Activated naive CD8-positive, alpha-beta T cell treated with anti-CD3 and anti-CD28 coated beads, Interleukin-2, amount 50 U/mL, for 16 hours (primary cell): ENCODE data around the gene BTBD10.
"Not testable (repeated sequence)": the region's sequence is repeated elsewhere in the genome, so short reads cannot be mapped to it uniquely, and the experiment has no call there.

Experiments used
- DNase-seq: peaks from one replicate; pipeline ENCODE4 v3.0.0-alpha.2; 2020; ENCODE audit warnings: low read depth, low spot score

BTBD10 gene

DNA sequence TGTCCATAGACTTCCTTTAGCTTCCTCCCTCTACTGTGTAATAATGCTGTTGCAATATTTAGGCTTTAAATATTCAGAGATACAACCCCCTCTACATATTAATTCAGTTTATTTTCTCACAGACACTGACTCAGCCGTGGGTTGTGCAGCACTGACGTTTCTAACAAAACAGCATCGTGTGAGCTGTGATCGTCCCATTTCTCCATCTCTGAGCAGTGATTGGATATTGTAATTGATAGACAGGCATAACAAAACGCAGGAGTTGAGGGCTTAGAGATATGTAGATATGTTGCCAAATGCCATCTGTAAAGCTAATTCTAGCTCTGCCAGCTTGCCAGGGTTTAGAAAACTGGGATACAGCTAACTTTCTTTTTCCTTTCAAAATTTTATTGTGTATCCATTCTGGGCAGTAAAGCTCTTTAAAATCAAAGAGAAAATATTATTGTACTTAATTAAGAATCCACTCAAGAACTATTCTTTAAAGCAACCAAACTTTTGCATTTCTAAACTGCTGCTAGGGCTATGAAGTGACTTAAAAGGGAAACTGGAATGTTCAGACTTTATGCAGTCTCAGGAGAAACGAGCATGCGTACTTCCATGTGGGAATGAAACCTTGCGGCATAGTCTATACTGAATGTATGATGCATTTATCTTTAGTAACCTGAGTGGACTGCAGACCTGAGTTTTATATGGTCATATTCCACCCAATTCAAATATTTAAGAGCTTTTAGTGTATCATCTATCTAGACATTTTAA lies 22.7 kb downstream of the BTBD10 start:
- DNase-seq: no peak

GRCh38 chr11:13438291-13438690 lies 24.7 kb downstream of the BTBD10 start:
- DNase-seq: no peak

DNA sequence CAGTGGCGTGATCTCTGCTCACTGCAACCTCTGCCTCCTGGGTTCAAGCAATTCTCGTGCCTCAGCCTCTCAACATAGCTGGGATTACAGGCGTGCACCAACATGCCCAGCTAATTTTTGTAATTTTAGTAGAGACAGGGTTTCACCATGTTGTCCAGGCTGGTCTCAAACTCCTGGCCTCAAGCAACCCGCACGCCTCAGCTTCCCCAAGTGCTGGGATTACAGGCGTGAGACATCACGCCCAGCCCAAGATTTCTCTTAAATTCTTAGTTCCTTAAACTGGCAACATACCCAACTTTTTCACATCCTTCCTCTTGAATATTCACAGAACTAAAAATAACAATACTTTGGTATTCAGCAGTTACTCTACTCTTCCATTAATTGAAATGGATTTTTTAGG lies 26.2 kb downstream of the BTBD10 start:
- not testable (repeated sequence) for DNase-seq

GRCh38 chr11:13434247-13435205 lies 28.5 kb downstream of the BTBD10 start:
- DNase-seq: no peak

DNA sequence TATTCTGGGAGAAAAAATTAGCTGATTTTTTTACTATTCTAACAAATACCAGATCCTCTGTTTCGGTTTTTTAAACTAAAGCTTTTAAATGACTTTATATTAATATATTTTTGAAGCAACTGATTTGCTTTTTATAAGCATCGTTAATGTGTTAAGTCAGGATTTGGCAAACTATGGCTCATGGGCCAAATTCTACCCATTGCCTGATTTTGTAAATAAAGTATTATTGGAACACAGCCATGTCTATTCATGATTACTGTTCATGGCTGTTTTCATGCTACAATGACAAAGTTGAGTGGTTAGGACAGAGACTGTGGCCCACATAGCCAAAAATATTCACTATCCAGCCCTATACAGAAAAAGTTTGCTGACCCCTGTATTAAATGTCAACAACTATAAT lies 29.6 kb downstream of the BTBD10 start:
- DNase-seq: no peak

GRCh38 chr11:13429836-13430235 lies 33.2 kb downstream of the BTBD10 start:
- no peak for DNase-seq

DNA sequence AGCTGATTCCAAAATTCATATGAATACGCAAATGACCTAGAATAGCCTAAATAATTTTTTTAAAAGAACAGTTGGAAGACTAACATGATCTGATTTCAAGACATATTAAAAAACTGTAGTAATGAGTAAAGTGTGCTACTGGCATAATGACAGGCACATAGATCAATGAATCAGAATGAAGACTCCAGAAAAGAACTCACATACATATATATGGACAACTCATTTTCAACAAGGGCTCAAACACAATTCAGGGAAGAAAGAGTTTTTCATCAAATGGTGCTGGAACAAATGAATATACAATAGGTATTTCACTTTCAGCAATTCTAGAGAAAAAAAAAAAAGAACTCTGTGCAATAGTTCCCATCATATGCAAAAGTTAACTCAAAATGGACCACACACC lies 33.7 kb downstream of the BTBD10 start:
- no peak for DNase-seq

DNA sequence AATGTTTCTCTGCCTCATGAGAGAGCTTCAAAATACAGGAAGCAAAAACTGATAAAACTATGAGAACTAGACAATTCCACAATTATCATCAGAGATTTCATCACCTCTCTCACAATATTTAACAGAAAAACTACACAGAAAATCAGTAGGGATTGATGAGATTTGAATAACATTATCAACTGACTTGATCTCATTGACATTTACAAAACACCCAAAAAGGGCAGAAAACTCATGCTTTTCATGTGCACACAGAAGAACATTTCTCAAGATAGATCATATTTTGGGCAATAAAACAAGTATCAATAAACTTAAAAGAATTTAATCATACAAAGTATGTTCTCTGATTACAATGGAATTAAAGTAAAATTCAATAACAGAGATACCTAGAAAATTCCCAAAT lies 35.6 kb downstream of the BTBD10 start:
- DNase-seq: no peak

GRCh38 chr11:13423372-13423771 lies 39.6 kb downstream of the BTBD10 start:
- DNase-seq: no peak

DNA sequence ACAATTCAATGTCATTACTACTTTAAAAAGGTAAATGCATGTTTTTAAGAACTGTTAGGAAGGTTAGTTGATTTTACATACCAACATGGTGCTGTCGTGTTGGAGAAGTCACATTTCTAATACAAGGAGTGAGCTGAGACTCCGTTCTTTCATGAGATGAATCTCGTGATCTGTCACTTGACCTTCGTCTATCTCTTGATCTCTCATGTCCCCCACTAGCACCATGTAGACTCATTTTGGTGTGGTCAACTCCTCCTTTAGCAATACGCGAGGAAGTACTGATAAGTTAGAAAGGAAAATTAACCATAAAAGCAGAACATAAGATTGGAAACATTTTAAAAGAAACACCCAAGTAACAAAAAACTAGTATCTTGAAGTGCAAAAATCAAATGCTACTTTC lies 41.5 kb downstream of the BTBD10 start:
- no peak for DNase-seq

GRCh38 chr11:13415201-13415600 lies 47.8 kb downstream of the BTBD10 start:
- DNase-seq: no peak

- no peak for DNase-seq
Observed at GRCh38 chr11:13405220-13405619, 57.8 kb downstream of the BTBD10 start.

DNA sequence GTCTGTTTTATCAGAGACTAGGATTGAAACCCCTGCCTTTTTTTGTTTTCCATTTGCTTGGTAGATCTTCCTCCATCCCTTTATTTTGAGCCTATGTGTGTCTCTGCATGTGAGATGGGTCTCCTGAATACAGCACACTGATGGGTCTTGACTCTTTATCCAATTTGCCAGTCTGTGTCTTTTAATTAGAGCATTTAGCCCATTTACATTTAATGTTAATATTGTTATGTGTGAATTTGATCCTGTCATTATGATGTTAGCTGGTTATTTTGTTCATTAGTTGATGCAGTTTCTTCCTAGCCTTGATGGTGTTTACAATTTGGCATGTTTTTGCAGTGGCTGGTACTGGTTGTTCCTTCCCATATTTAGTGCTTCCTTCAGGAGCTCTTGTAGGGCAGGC lies 64.7 kb downstream of the BTBD10 start:
- DNase-seq: not testable (repeated sequence)

DNA sequence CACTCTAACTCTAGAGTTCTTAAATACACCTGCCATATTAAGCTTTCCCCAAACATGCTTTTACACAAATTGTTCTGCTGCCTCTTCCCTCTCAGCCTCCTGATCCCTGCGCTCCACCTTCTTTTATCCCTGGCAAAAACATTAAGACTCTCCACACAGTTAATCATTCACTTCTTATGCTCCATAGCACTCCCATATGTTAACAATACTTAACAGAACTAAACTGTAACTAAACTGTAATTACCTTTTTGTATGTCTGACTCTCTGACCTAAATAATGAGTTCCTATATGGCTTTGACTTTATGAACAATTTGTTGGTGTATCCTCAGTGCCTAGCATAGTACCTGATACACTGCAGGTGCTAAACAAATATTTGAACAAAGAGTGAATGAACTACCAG lies 71.8 kb downstream of the BTBD10 start:
- DNase-seq: no peak

- no peak for DNase-seq
Observed at GRCh38 chr11:13388741-13389140, 74.3 kb downstream of the BTBD10 start.

- DNase-seq: no peak
Observed at GRCh38 chr11:13386567-13386966, 76.5 kb downstream of the BTBD10 start.

DNA sequence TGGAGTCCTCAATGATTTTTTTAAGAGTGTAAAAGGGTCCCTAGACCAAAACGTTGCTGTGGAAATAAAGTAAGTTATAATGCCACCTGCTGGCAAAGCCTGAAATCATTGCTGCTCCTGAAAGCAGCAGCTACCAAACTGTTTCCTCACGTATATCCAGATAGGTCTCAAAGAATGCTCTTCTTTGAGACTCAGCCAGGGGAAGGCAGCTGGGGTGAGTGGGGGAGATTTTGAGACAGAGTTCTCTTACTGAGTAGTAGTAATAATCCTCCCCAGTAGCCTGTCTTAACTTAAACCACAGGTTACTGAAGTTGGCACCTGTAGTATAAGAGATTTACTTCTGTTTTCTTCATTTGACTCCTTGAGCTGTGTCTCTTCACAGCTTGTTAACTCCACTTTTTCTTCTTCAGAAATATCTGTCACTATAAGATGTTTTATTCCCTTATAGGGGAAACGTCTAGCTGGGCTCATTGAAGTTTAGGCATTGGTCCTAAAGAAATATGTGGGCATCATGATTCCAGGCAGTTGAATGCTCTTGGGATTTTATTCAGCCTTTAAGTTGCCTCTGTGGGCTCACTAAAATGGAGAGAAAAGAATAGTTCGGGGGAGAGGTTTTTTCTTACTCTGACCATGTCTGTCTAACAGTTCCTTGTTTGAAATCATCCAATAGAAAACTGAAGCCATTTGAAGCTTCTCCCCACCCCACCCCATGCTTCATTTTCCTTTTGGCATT lies 77.9 kb downstream of the BTBD10 start:
- DNase-seq: no peak

DNA sequence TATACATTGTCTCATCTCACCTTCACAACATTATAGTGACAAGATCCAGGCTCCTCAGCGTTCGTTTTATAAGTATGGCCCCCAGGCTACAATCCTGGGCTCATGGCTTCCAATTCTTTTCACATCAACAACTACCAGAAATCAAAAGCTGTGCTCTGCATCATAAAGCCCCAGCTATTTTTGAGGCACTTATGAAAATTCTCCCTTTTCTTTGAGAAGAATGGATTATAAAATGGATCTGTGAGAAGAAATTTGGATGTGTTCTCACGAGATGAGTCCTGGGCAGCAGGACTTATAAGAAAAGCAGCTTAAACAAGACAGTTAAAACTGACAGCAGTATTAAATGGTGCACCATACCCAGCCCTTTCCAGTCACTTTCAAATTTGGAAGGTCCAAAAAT lies 80.3 kb downstream of the BTBD10 start:
- DNase-seq: no peak

- DNase-seq: no peak
Observed at GRCh38 chr11:13380731-13381130, 82.3 kb downstream of the BTBD10 start.

- no peak for DNase-seq
Observed at GRCh38 chr11:13378316-13378715, 84.7 kb downstream of the BTBD10 start.

GRCh38 chr11:13376838-13377237 lies 86.2 kb downstream of the BTBD10 start:
- no peak for DNase-seq

DNA sequence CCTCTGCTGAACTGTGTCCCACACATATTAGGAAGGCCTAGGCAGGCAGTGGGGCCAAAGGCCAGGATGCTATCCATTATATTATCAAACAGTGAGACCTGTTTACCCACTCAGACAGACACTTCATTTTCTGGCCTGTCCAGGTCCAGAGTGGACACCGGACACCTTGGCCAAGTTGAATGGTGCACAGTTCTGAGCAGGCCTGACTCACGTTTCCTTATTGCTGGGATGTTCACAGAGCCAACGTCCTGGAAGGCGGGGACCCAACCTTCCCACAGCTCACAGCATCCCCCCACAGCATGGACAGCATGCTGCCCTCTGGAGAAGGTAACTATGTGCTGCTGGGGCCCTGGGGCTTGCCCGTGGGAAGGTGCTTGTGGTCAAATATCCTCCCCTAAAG lies 86.6 kb downstream of the BTBD10 start:
- DNase-seq: no peak
